ENCODE measurements around the gene SEL1L3.
"Not testable (repeated sequence)": the region's sequence is repeated elsewhere in the genome, so short reads cannot be mapped to it uniquely, and the experiment has no call there.

SEL1L3 gene

GRCh38 chr4:25862411-25863346 lies at the start of gene SEL1L3:
Gene SEL1L3 (minus strand): TSS chr4:25862988. CDS start chr4:25862836, 152 bp downstream.
- peak; percentile 45 for DNase-seq

- DNase-seq, result no peak
These were observed 48.6 kb upstream of the SEL1L3 start for GRCh38 chr4:25911356-25911755.

- no peak for DNase-seq
These were observed 45.7 kb upstream of the SEL1L3 start for GRCh38 chr4:25908491-25908901.

- not testable (repeated sequence) for DNase-seq
These were observed 43.3 kb upstream of the SEL1L3 start for GRCh38 chr4:25906113-25906512.

GRCh38 chr4:25905371-25905770 lies 42.6 kb upstream of the SEL1L3 start:
- no peak for DNase-seq

GRCh38 chr4:25904748-25905082 lies 41.9 kb upstream of the SEL1L3 start:
- no peak for DNase-seq

GRCh38 chr4:25903900-25904747 lies 41.3 kb upstream of the SEL1L3 start:
- DNase-seq, result no peak

- DNase-seq, result no peak
These were observed 38.2 kb upstream of the SEL1L3 start for GRCh38 chr4:25901030-25901430.

- no peak for DNase-seq
These were observed 37.5 kb upstream of the SEL1L3 start for GRCh38 chr4:25900310-25900709.

- DNase-seq, result no peak
These were observed 34.2 kb upstream of the SEL1L3 start for GRCh38 chr4:25896776-25897539.

- DNase-seq, result no peak
These were observed 30.0 kb upstream of the SEL1L3 start for GRCh38 chr4:25892796-25893195.

GRCh38 chr4:25890571-25891485 lies 28.0 kb upstream of the SEL1L3 start:
- DNase-seq, result no peak

GRCh38 chr4:25889589-25890503 lies 27.1 kb upstream of the SEL1L3 start:
- no peak for DNase-seq

GRCh38 chr4:25888781-25889180 lies 26.0 kb upstream of the SEL1L3 start:
- no peak for DNase-seq

- no peak for DNase-seq
These were observed 21.4 kb upstream of the SEL1L3 start for GRCh38 chr4:25884031-25884782.

GRCh38 chr4:25883565-25883964 lies 20.8 kb upstream of the SEL1L3 start:
- no peak for DNase-seq

- DNase-seq, result no peak
These were observed 19.4 kb upstream of the SEL1L3 start for GRCh38 chr4:25882226-25882625.

- no peak for DNase-seq
These were observed 18.4 kb upstream of the SEL1L3 start for GRCh38 chr4:25881193-25881592.

- DNase-seq, result no peak
These were observed 17.3 kb upstream of the SEL1L3 start for GRCh38 chr4:25879991-25880651.

All from activated CD4-positive, alpha-beta T cell treated with anti-CD3 and anti-CD28 coated beads, Interleukin-2, amount 50 U/mL, for 1 hour (primary cell).